ENCODE results near the gene PITPNM1.
"Not testable (repeated sequence)": the region's sequence is repeated elsewhere in the genome, so short reads cannot be mapped to it uniquely, and the experiment has no call there.

The PITPNM1 gene

GRCh38 chr11:67470337-67471002, 34.7 kb downstream of the PITPNM1 start:
- Histone ChIP-seq H3K27ac (ENCODE audit: low read length) (no peak overlapping the region), H3K9me3 (ENCODE audit: control insufficient read depth in 2 of 2, low read length in 2 of 2) (no peaks in the 10 kb centered on the region)

GRCh38 chr11:67469508-67469811, 35.7 kb downstream of the PITPNM1 start:
- Histone ChIP-seq H3K27ac (ENCODE audit: low read length) (peak overlapping the region; percentile 85), H3K9ac (ENCODE audit: low read length in 2 of 2) (peak overlapping the region; percentile 90 to 94), H3K9me3 (ENCODE audit: control insufficient read depth in 2 of 2, low read length in 2 of 2) (no peaks in the 10 kb centered on the region), H3K4me3 (ENCODE audit: low read length in 2 of 2) (peak overlapping the region; percentile 83 to 85), H3K36me3 (ENCODE audit: control insufficient read depth in 2 of 2, insufficient read depth in 2 of 2, low read length in 2 of 2) (no peaks in the 10 kb centered on the region), H3K4me1 (ENCODE audit: control insufficient read depth, insufficient read depth, low read length) (peaks cover 29% of the 10 kb centered on the region), H3K27me3 (ENCODE audit: control insufficient read depth in 1 of 2, insufficient read depth in 2 of 2, low read length in 2 of 2) (no peaks in the 10 kb centered on the region)

More at GRCh38 chr11:67470337-67471002, 34.7 kb downstream of the PITPNM1 start:
- no peak overlapping the region for H3K4me3 ChIP-seq (ENCODE audit: low read length in 2 of 2)
- no peak overlapping the region for H3K9ac ChIP-seq (ENCODE audit: low read length in 2 of 2)
- H3K27me3 ChIP-seq (ENCODE audit: control insufficient read depth in 1 of 2, insufficient read depth in 2 of 2, low read length in 2 of 2): no peaks in the 10 kb centered on the region
- H3K4me1 ChIP-seq (ENCODE audit: control insufficient read depth, insufficient read depth, low read length): peaks cover 24% of the 10 kb centered on the region
- no peaks in the 10 kb centered on the region for H3K36me3 ChIP-seq (ENCODE audit: control insufficient read depth in 2 of 2, insufficient read depth in 2 of 2, low read length in 2 of 2)

GRCh38 chr11:67468759-67469507, 36.2 kb downstream of the PITPNM1 start, which contains the start of gene TMEM134:
TMEM134 (minus strand) TSS chr11:67469251; CDS start chr11:67469192, 59 bp downstream.
- peak within 1 kb of the TSS; percentile 90 to 94 for H3K9ac ChIP-seq (ENCODE audit: low read length in 2 of 2)
- H3K36me3 ChIP-seq (ENCODE audit: control insufficient read depth in 2 of 2, insufficient read depth in 2 of 2, low read length in 2 of 2): no peaks in the 10 kb centered on the region
- H3K4me3 ChIP-seq (ENCODE audit: low read length in 2 of 2): peak within 1 kb of the TSS; percentile 83 to 85
- peaks cover 34% of the 10 kb centered on the region for H3K4me1 ChIP-seq (ENCODE audit: control insufficient read depth, insufficient read depth, low read length)
- no peaks in the 10 kb centered on the region for H3K27me3 ChIP-seq (ENCODE audit: control insufficient read depth in 1 of 2, insufficient read depth in 2 of 2, low read length in 2 of 2)
- no peaks in the 10 kb centered on the region for H3K9me3 ChIP-seq (ENCODE audit: control insufficient read depth in 2 of 2, low read length in 2 of 2)
- peak within 1 kb of the TSS; percentile 85 for H3K27ac ChIP-seq (ENCODE audit: low read length)

GRCh38 chr11:67468456-67468758, 36.8 kb downstream of the PITPNM1 start:
- peak overlapping the region; percentile 67 to 85 for H3K4me3 ChIP-seq (ENCODE audit: low read length in 2 of 2)
- H3K27ac ChIP-seq (ENCODE audit: low read length): peak overlapping the region; percentile 85
- no peaks in the 10 kb centered on the region for H3K9me3 ChIP-seq (ENCODE audit: control insufficient read depth in 2 of 2, low read length in 2 of 2)
- H3K9ac ChIP-seq (ENCODE audit: low read length in 2 of 2): peak overlapping the region; percentile 64 to 87
- H3K27me3 ChIP-seq (ENCODE audit: control insufficient read depth in 1 of 2, insufficient read depth in 2 of 2, low read length in 2 of 2): no peaks in the 10 kb centered on the region
- H3K36me3 ChIP-seq (ENCODE audit: control insufficient read depth in 2 of 2, insufficient read depth in 2 of 2, low read length in 2 of 2): no peaks in the 10 kb centered on the region
- H3K4me1 ChIP-seq (ENCODE audit: control insufficient read depth, insufficient read depth, low read length): peaks cover 38% of the 10 kb centered on the region

GRCh38 chr11:67468056-67468455, 37.1 kb downstream of the PITPNM1 start:
- Histone ChIP-seq H3K27ac (ENCODE audit: low read length) (peak overlapping the region; percentile 85), H3K9me3 (ENCODE audit: control insufficient read depth in 2 of 2, low read length in 2 of 2) (no peaks in the 10 kb centered on the region), H3K27me3 (ENCODE audit: control insufficient read depth in 1 of 2, insufficient read depth in 2 of 2, low read length in 2 of 2) (no peaks in the 10 kb centered on the region), H3K4me3 (ENCODE audit: low read length in 2 of 2) (peak overlapping the region; percentile 67 to 85), H3K9ac (ENCODE audit: low read length in 2 of 2) (peak overlapping the region; percentile 64 to 87), H3K36me3 (ENCODE audit: control insufficient read depth in 2 of 2, insufficient read depth in 2 of 2, low read length in 2 of 2) (no peaks in the 10 kb centered on the region), H3K4me1 (ENCODE audit: control insufficient read depth, insufficient read depth, low read length) (peaks cover 38% of the 10 kb centered on the region)

GRCh38 chr11:67466962-67467771, 38.0 kb downstream of the PITPNM1 start:
- Histone ChIP-seq H3K9ac (ENCODE audit: low read length in 2 of 2) (peak overlapping the region; percentile 64 to 87), H3K27ac (ENCODE audit: low read length) (peak overlapping the region; percentile 31), H3K9me3 (ENCODE audit: control insufficient read depth in 2 of 2, low read length in 2 of 2) (no peaks in the 10 kb centered on the region), H3K36me3 (ENCODE audit: control insufficient read depth in 2 of 2, insufficient read depth in 2 of 2, low read length in 2 of 2) (no peaks in the 10 kb centered on the region), H3K27me3 (ENCODE audit: control insufficient read depth in 1 of 2, insufficient read depth in 2 of 2, low read length in 2 of 2) (no peaks in the 10 kb centered on the region), H3K4me1 (ENCODE audit: control insufficient read depth, insufficient read depth, low read length) (peaks cover 38% of the 10 kb centered on the region), H3K4me3 (ENCODE audit: low read length in 2 of 2) (no peak overlapping the region)

GRCh38 chr11:67466367-67466766, 38.8 kb downstream of the PITPNM1 start:
- no peaks in the 10 kb centered on the region for H3K9me3 ChIP-seq (ENCODE audit: control insufficient read depth in 2 of 2, low read length in 2 of 2)
- H3K27me3 ChIP-seq (ENCODE audit: control insufficient read depth in 1 of 2, insufficient read depth in 2 of 2, low read length in 2 of 2): no peaks in the 10 kb centered on the region
- H3K27ac ChIP-seq (ENCODE audit: low read length): peak overlapping the region; percentile 31
- no peak overlapping the region for H3K4me3 ChIP-seq (ENCODE audit: low read length in 2 of 2)
- no peaks in the 10 kb centered on the region for H3K36me3 ChIP-seq (ENCODE audit: control insufficient read depth in 2 of 2, insufficient read depth in 2 of 2, low read length in 2 of 2)
- no peak overlapping the region for H3K9ac ChIP-seq (ENCODE audit: low read length in 2 of 2)
- H3K4me1 ChIP-seq (ENCODE audit: control insufficient read depth, insufficient read depth, low read length): peaks cover 38% of the 10 kb centered on the region

- not testable (repeated sequence) for H3K27me3 ChIP-seq (ENCODE audit: control insufficient read depth in 1 of 2, insufficient read depth in 2 of 2, low read length in 2 of 2); H3K9ac ChIP-seq (ENCODE audit: low read length in 2 of 2); H3K36me3 ChIP-seq (ENCODE audit: control insufficient read depth in 2 of 2, insufficient read depth in 2 of 2, low read length in 2 of 2); H3K9me3 ChIP-seq (ENCODE audit: control insufficient read depth in 2 of 2, low read length in 2 of 2)
- H3K4me3 ChIP-seq (ENCODE audit: low read length in 2 of 2): peak overlapping the region in 1 of 2 donors; percentile 77
- H3K27ac ChIP-seq (ENCODE audit: low read length): peak overlapping the region; percentile 90
- peaks cover 38% of the 10 kb centered on the region for H3K4me1 ChIP-seq (ENCODE audit: control insufficient read depth, insufficient read depth, low read length)
Observed at GRCh38 chr11:67465530-67465929, 39.6 kb downstream of the PITPNM1 start.

- H3K9ac ChIP-seq (ENCODE audit: low read length in 2 of 2): peak overlapping the region; percentile 21 to 84
- no peaks in the 10 kb centered on the region for H3K36me3 ChIP-seq (ENCODE audit: control insufficient read depth in 2 of 2, insufficient read depth in 2 of 2, low read length in 2 of 2)
- H3K4me3 ChIP-seq (ENCODE audit: low read length in 2 of 2): peak overlapping the region; percentile 77 to 79
- peaks cover 38% of the 10 kb centered on the region for H3K4me1 ChIP-seq (ENCODE audit: control insufficient read depth, insufficient read depth, low read length)
- no peaks in the 10 kb centered on the region for H3K9me3 ChIP-seq (ENCODE audit: control insufficient read depth in 2 of 2, low read length in 2 of 2)
- no peaks in the 10 kb centered on the region for H3K27me3 ChIP-seq (ENCODE audit: control insufficient read depth in 1 of 2, insufficient read depth in 2 of 2, low read length in 2 of 2)
- peak overlapping the region; percentile 90 for H3K27ac ChIP-seq (ENCODE audit: low read length)
Observed at GRCh38 chr11:67465189-67465510, 40.0 kb downstream of the PITPNM1 start.

- H3K9ac ChIP-seq (ENCODE audit: low read length in 2 of 2): peak overlapping the region; percentile 72 to 84
- no peaks in the 10 kb centered on the region for H3K9me3 ChIP-seq (ENCODE audit: control insufficient read depth in 2 of 2, low read length in 2 of 2)
- H3K27me3 ChIP-seq (ENCODE audit: control insufficient read depth in 1 of 2, insufficient read depth in 2 of 2, low read length in 2 of 2): no peaks in the 10 kb centered on the region
- no peaks in the 10 kb centered on the region for H3K36me3 ChIP-seq (ENCODE audit: control insufficient read depth in 2 of 2, insufficient read depth in 2 of 2, low read length in 2 of 2)
- peaks cover 37% of the 10 kb centered on the region for H3K4me1 ChIP-seq (ENCODE audit: control insufficient read depth, insufficient read depth, low read length)
- H3K4me3 ChIP-seq (ENCODE audit: low read length in 2 of 2): peak overlapping the region; percentile 77 to 79
- H3K27ac ChIP-seq (ENCODE audit: low read length): peak overlapping the region; percentile 90
Observed at GRCh38 chr11:67464411-67465188, 40.6 kb downstream of the PITPNM1 start.

All from stomach smooth muscle (tissue), 2 donors.